Naive thymus-derived CD4-positive, alpha-beta T cell (primary cell): ENCODE data around the gene ENOX1. TPM values are rescaled to one million over a fixed set of nuclear protein-coding genes. Genes with fewer than 3 reads are reported as not detected.
A peak's percentile ranks its signal among the peaks of the same experiment; 100 is the strongest.

ENCODE experiments used
- ATAC-seq: fragments of 150-1000 bp; cut with Tn5 transposase; 2 replicates; pipeline ENCODE4 v1.10.0; 2021; ENCODE audit warnings: mild to moderate bottlenecking, moderate library complexity
- CTCF ChIA-PET: fragments of 350-600 bp; sonication (Branson Sonifier 250); formaldehyde crosslinking; loops from one replicate; lab custom pipeline; 2021; ENCODE audit warnings: antibody characterized with exemption; lab: Charles Lee
- POLR2A ChIA-PET: fragments of 350-600 bp; sonication (Branson Sonifier 250); formaldehyde crosslinking; loops from one replicate; lab custom pipeline; 2021; ENCODE audit warnings: antibody characterized with exemption, inconsistent platforms; lab: Charles Lee
- DNase-seq, 9 donors: peaks; one replicate each; pipeline versions ENCODE4 v3.0.0 to v3.0.0-alpha.2; 2020 to 2022; ENCODE audit warnings: mixed read lengths in 1 of 9
- H3K27ac ChIP-seq: one replicate; pipeline ENCODE4 v1.7.0; 2013; ENCODE audit warnings: mild to moderate bottlenecking, low read depth, low read length, moderate library complexity
- H3K27me3 ChIP-seq, 2 donors: one replicate each; pipeline ENCODE4 v1.7.0; 2013; ENCODE audit warnings: low read length in 2 of 2, mild to moderate bottlenecking in 2 of 2, moderate library complexity in 2 of 2; ENCODE audit not compliant: control insufficient read depth in 2 of 2, insufficient read depth in 2 of 2
- H3K36me3 ChIP-seq, 3 experiments: 1 replicate in 2 of 3; 2 replicates in 1 of 3; pipeline ENCODE4 v1.7.0; 2013; ENCODE audit warnings: low read length in 3 of 3, mild to moderate bottlenecking in 3 of 3, moderate library complexity in 1 of 3; ENCODE audit not compliant: insufficient read depth in 3 of 3, control insufficient read depth in 2 of 3
- H3K4me1 ChIP-seq, 2 donors: one replicate each; pipeline ENCODE4 v1.7.0; 2013; ENCODE audit warnings: low read length in 2 of 2, mild to moderate bottlenecking in 2 of 2, moderate library complexity in 1 of 2; ENCODE audit not compliant: control insufficient read depth in 2 of 2, insufficient read depth in 2 of 2
- H3K4me3 ChIP-seq: 2 replicates; pipeline ENCODE4 v1.7.0; 2013; ENCODE audit warnings: mild to moderate bottlenecking, low read length
- H3K9me3 ChIP-seq, 3 experiments: 1 replicate in 2 of 3; 2 replicates in 1 of 3; pipeline ENCODE4 v1.7.0; 2013; ENCODE audit warnings: low read length in 3 of 3; ENCODE audit not compliant: control insufficient read depth in 2 of 3
- H3K27ac Mint-ChIP-seq, 9 donors: one replicate each; pipeline ENCODE4 v1.8.0; 2020 to 2022; ENCODE audit warnings: mixed read lengths in 9 of 9, mild to moderate bottlenecking in 8 of 9, moderate library complexity in 5 of 9, inconsistent platforms in 2 of 9
- H3K27me3 Mint-ChIP-seq, 5 donors: one replicate each; pipeline ENCODE4 v1.8.0; 2021 to 2022; ENCODE audit warnings: mixed read lengths in 5 of 5, mild to moderate bottlenecking in 1 of 5
- H3K36me3 Mint-ChIP-seq, 5 donors: one replicate each; pipeline ENCODE4 v1.8.0; 2020 to 2022; ENCODE audit warnings: mixed read lengths in 5 of 5, mild to moderate bottlenecking in 3 of 5, inconsistent platforms in 1 of 5
- H3K4me1 Mint-ChIP-seq, 7 donors: one replicate each; pipeline ENCODE4 v1.8.0; 2020 to 2022; ENCODE audit warnings: mixed read lengths in 7 of 7, mild to moderate bottlenecking in 3 of 7, inconsistent platforms in 1 of 7
- H3K4me3 Mint-ChIP-seq, 10 donors: one replicate each; pipeline ENCODE4 v1.8.0; 2020 to 2022; ENCODE audit warnings: mild to moderate bottlenecking in 10 of 10, mixed read lengths in 10 of 10, moderate library complexity in 6 of 10, inconsistent platforms in 2 of 10
- H3K9me3 Mint-ChIP-seq, 11 donors: one replicate each; pipeline ENCODE4 v1.8.0; 2020 to 2022; ENCODE audit warnings: mixed read lengths in 11 of 11, mild to moderate bottlenecking in 4 of 11, inconsistent platforms in 1 of 11, moderate library complexity in 1 of 11
- intact Hi-C, 2 donors: fragments of 100-400 bp; cut with micrococcal nuclease; formaldehyde crosslinking; loops; one replicate each; pipeline ENCODE4 v1.15.1; 2023
- polyA plus RNA-seq, 2 donors: library from polyadenylated mRNA; unstranded; fragments of 300-500 nt; fragmentation: Illumina TruSeq; gene quantifications; one replicate each; pipeline ENCODE4 v1.2.3, GENCODE V29; 2021
- total RNA-seq, 6 experiments: library from RNA in 5 of 6; stranded (reverse) in 5 of 6; gene quantifications; 1 replicate in 5 of 6; 2 replicates in 1 of 6; pipeline ENCODE4 v1.2.3 and lab custom pipeline; 2021 to 2026

ENOX1 gene
- total and polyA plus RNA-seq, 7 experiments from 2014 or later, result 0.17 TPM; not detected in 6

DNA sequence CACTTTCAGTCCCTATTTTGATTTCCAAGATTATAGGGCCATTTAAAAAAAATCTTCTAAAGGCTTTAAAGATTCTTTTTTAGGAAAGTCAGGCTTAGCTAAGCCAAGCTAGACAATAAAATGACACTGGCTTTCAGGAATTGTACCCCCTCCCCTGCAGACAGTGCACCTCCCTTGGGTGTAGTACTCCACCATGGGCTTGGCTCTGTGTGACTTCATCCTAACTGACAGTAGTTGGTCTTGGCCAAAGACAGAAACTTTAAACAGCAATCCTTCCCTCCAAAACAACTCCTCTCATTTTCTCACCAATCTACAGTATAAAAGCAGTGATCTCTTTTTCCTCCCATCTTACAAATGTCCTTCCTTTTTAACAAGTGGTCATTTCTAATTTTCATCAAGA lies 480.4 kb downstream of the ENOX1 start:
- ATAC-seq, result no peak
- DNase-seq, result no peak
- Histone ChIP-seq H3K36me3 (no peaks in the 10 kb centered on the region), H3K4me1 (no peaks in the 10 kb centered on the region), H3K27ac (no peak overlapping the region), H3K4me3 (no peak overlapping the region), H3K9me3 (no peaks in the 10 kb centered on the region), H3K27me3 (no peaks in the 10 kb centered on the region)
- no peak overlapping the region for H3K27ac Mint-ChIP-seq
- no peaks in the 10 kb centered on the region for H3K36me3 Mint-ChIP-seq
- peaks cover 15 to 31% (median 24%) of the 10 kb centered on the region in 5 donors for H3K27me3 Mint-ChIP-seq
- peaks cover 0 to 4% (median 0%) of the 10 kb centered on the region in 7 donors for H3K4me1 Mint-ChIP-seq
- intact Hi-C loops, result loop anchor here (10.0 kb wide), 2 partner anchors 332 to 498 kb away; no protein-coding TSS in a partner anchor
- ChIA-PET CTCF (no interaction called here), POLR2A (no interaction called here)
- no peak overlapping the region for H3K4me3 Mint-ChIP-seq
- H3K9me3 Mint-ChIP-seq, result no peaks in the 10 kb centered on the region

DNA sequence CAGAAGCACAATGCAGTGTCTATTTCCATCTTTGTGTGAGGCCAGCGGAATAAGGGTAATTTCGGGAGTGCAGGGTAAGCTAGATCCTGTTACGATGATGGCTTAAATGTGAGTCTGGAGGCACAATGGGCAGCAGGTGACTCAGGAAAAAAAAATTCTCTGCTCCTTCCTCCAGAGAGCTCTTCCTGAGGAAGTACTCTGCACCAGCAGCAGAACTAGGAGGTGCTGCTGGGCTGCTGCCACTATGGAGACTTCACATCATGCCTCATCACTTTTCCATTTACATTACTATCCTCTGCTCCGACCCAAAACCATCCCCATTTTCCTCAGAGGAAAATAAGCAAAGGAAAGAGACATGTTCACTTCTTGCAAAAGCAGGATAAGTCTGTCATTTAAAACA lies 481.4 kb downstream of the ENOX1 start:
- ChIA-PET POLR2A (no interaction called here), CTCF (no interaction called here)
- H3K9me3 Mint-ChIP-seq, result no peaks in the 10 kb centered on the region
- ATAC-seq, result no peak
- Histone ChIP-seq H3K27me3 (no peaks in the 10 kb centered on the region), H3K4me1 (no peaks in the 10 kb centered on the region), H3K27ac (no peak overlapping the region), H3K36me3 (no peaks in the 10 kb centered on the region), H3K9me3 (no peaks in the 10 kb centered on the region), H3K4me3 (no peak overlapping the region)
- H3K27me3 Mint-ChIP-seq, result peaks cover 17 to 31% (median 20%) of the 10 kb centered on the region in 5 donors
- peaks cover 0 to 4% (median 0%) of the 10 kb centered on the region in 7 donors for H3K4me1 Mint-ChIP-seq
- no peak overlapping the region for H3K27ac Mint-ChIP-seq
- no peaks in the 10 kb centered on the region for H3K36me3 Mint-ChIP-seq
- intact Hi-C loops, result loop anchor here (10.0 kb wide), 2 partner anchors 331 to 499 kb away; no protein-coding TSS in a partner anchor
- no peak for DNase-seq
- H3K4me3 Mint-ChIP-seq, result no peak overlapping the region

DNA sequence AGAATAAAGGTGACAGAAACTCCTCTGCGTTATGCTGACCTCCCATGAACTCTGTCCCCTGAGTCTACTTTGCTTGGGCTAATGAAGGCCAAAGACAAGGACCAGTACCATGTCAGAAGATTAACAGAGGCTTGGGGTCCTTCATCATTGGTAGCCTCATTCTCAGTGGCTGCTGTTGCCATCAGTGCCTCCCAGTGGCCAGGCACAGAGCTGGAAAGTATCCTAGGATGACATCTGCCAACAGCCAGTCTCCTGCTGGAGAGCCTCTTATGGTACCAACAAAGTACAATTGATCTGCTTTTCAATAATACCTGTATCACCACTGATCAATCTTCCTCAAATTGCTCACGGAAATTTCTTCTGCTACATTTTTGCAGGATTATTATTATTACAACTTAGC lies 481.8 kb downstream of the ENOX1 start:
- no peaks in the 10 kb centered on the region for H3K36me3 Mint-ChIP-seq
- ATAC-seq (no peak), DNase-seq (no peak)
- peaks cover 0 to 4% (median 0%) of the 10 kb centered on the region in 7 donors for H3K4me1 Mint-ChIP-seq
- ChIA-PET POLR2A (no interaction called here), CTCF (no interaction called here)
- no peaks in the 10 kb centered on the region for H3K4me1 ChIP-seq
- no peaks in the 10 kb centered on the region for H3K9me3 ChIP-seq
- peaks cover 17 to 34% (median 21%) of the 10 kb centered on the region in 5 donors for H3K27me3 Mint-ChIP-seq
- no peak overlapping the region for H3K4me3 ChIP-seq
- H3K27ac ChIP-seq, result no peak overlapping the region
- no peaks in the 10 kb centered on the region for H3K9me3 Mint-ChIP-seq
- no peak overlapping the region for H3K4me3 Mint-ChIP-seq
- H3K27ac Mint-ChIP-seq, result no peak overlapping the region
- no peaks in the 10 kb centered on the region for H3K36me3 ChIP-seq
- no peaks in the 10 kb centered on the region for H3K27me3 ChIP-seq
- intact Hi-C loops, result loop anchor here (10.0 kb wide), 2 partner anchors 330 to 500 kb away; no protein-coding TSS in a partner anchor

DNA sequence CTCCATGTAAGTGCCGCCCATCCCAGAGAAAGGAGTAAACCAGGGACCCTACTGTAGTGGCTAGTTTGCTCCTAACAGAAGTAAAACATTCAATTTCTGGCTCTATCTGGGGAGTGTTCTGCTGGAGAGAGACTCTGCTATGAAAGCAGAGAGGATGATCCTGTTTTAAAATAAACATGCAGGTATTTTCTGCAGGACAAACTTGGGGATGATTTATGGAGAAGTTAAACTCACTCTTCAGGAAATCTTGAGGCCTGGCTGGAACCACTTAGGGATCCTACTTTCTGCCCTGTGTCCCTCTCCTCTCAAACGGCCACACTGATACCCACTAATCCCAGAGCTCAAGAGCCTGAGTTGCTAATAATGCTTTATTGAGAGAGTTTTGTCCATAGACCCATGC lies 482.3 kb downstream of the ENOX1 start:
- no peak for DNase-seq
- Histone ChIP-seq H3K36me3 (no peaks in the 10 kb centered on the region), H3K27ac (no peak overlapping the region), H3K9me3 (no peaks in the 10 kb centered on the region), H3K4me1 (no peaks in the 10 kb centered on the region), H3K27me3 (no peaks in the 10 kb centered on the region), H3K4me3 (no peak overlapping the region)
- H3K27ac Mint-ChIP-seq, result no peak overlapping the region
- H3K9me3 Mint-ChIP-seq, result no peaks in the 10 kb centered on the region
- peaks cover 0 to 4% (median 0%) of the 10 kb centered on the region in 7 donors for H3K4me1 Mint-ChIP-seq
- H3K27me3 Mint-ChIP-seq, result peaks cover 17 to 38% (median 26%) of the 10 kb centered on the region in 5 donors
- intact Hi-C loops, result loop anchor here (10.0 kb wide), 2 partner anchors 330 to 500 kb away; no protein-coding TSS in a partner anchor
- no peak for ATAC-seq
- POLR2A ChIA-PET, result no interaction called here
- no peak overlapping the region for H3K4me3 Mint-ChIP-seq
- CTCF ChIA-PET, result no interaction called here
- no peaks in the 10 kb centered on the region for H3K36me3 Mint-ChIP-seq

- H3K36me3 ChIP-seq, result no peaks in the 10 kb centered on the region
- H3K27me3 ChIP-seq, result no peaks in the 10 kb centered on the region
- no peaks in the 10 kb centered on the region for H3K9me3 ChIP-seq
- POLR2A ChIA-PET, result no interaction called here
- no peak overlapping the region for H3K4me3 ChIP-seq
- intact Hi-C loops, result loop anchor here (10.0 kb wide), 2 partner anchors 328 to 502 kb away; no protein-coding TSS in a partner anchor
- Mint-ChIP-seq H3K36me3 (no peaks in the 10 kb centered on the region), H3K9me3 (no peaks in the 10 kb centered on the region), H3K27ac (no peak overlapping the region), H3K4me3 (no peak overlapping the region), H3K4me1 (peaks cover 0 to 3% (median 0%) of the 10 kb centered on the region in 7 donors), H3K27me3 (peaks cover 14 to 43% (median 19%) of the 10 kb centered on the region in 5 donors)
- peak in 1 of 9 donors; percentile 3 for DNase-seq
- no peak overlapping the region for H3K27ac ChIP-seq
- no peaks in the 10 kb centered on the region for H3K4me1 ChIP-seq
- CTCF ChIA-PET, result no interaction called here
- no peak for ATAC-seq
Observed at GRCh38 chr13:43303033-43303729, 483.6 kb downstream of the ENOX1 start.

GRCh38 chr13:43301346-43301969 lies 485.3 kb downstream of the ENOX1 start:
- POLR2A ChIA-PET, result interaction anchor here (0.6 kb wide), 1 partner anchor 21 kb away, joined by 3 read pairs; no protein-coding TSS in a partner anchor
- Mint-ChIP-seq H3K9me3 (no peaks in the 10 kb centered on the region), H3K36me3 (no peaks in the 10 kb centered on the region), H3K27ac (no peak overlapping the region), H3K4me1 (no peaks in the 10 kb centered on the region), H3K4me3 (no peak overlapping the region), H3K27me3 (peaks cover 6 to 36% (median 13%) of the 10 kb centered on the region in 5 donors)
- intact Hi-C loops, result loop anchor here (10.0 kb wide), 2 partner anchors 327 to 503 kb away; no protein-coding TSS in a partner anchor
- Histone ChIP-seq H3K4me3 (no peak overlapping the region), H3K27ac (no peak overlapping the region), H3K4me1 (no peaks in the 10 kb centered on the region), H3K36me3 (no peaks in the 10 kb centered on the region), H3K9me3 (no peaks in the 10 kb centered on the region), H3K27me3 (no peaks in the 10 kb centered on the region)
- no peak for ATAC-seq
- DNase-seq, result no peak
- CTCF ChIA-PET, result interaction anchor here (0.6 kb wide), 1 partner anchor 502 kb away, joined by 3 read pairs; no protein-coding TSS in a partner anchor
